ENCODE measurements around the gene UQCRHL.
A peak's percentile ranks its signal among the peaks of the same experiment; 100 is the strongest.

The UQCRHL gene

DNA sequence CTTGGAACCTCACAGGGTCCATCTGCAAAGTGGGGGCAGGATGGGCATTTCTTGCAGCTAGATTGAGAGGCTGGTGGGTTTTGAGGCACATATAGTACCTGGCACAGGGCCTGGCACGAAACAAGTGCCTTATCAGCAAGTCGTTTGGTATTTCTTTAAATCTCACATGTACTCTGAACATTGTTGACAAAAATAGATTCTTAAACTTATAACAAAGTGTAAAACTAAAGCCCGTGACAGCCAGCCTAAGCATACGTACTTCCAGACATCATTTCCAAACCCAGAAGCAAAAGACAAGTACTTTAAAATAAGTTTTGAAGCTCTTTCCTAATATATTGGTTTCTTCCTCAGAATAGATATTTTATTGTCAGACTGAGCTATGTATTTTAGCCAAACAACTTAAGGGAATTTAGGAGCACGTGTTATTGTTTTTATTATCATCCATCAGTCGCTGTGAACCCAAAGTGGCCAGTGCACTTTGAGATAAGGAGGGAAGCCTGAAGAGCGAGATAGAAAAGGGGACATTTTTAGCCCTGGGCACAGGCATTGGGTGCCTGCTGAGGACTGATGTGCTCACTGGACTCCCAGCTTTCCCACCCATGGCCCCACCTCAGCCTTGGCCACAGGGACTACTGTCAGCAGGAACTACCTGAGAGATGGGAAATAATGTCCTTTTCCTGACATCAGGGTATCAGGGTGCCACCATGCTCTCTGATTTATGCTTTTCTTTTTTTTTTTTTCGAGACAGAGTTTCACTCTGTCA is 45.9 kb downstream of the UQCRHL start:
- Mint-ChIP-seq H3K4me3 (peak overlapping the region; percentile 86), H3K27me3 (ENCODE audit: low read depth, poor library complexity) (peaks cover under 1% of the 10 kb centered on the region), H3K4me1 (peaks cover 52% of the 10 kb centered on the region), H3K27ac (peak overlapping the region; percentile 14), H3K9me3 (no peaks in the 10 kb centered on the region), H3K36me3 (ENCODE audit: low read depth) (peaks cover 28% of the 10 kb centered on the region)
- no peak for DNase-seq
- TF ChIP-seq, protein P1, sequence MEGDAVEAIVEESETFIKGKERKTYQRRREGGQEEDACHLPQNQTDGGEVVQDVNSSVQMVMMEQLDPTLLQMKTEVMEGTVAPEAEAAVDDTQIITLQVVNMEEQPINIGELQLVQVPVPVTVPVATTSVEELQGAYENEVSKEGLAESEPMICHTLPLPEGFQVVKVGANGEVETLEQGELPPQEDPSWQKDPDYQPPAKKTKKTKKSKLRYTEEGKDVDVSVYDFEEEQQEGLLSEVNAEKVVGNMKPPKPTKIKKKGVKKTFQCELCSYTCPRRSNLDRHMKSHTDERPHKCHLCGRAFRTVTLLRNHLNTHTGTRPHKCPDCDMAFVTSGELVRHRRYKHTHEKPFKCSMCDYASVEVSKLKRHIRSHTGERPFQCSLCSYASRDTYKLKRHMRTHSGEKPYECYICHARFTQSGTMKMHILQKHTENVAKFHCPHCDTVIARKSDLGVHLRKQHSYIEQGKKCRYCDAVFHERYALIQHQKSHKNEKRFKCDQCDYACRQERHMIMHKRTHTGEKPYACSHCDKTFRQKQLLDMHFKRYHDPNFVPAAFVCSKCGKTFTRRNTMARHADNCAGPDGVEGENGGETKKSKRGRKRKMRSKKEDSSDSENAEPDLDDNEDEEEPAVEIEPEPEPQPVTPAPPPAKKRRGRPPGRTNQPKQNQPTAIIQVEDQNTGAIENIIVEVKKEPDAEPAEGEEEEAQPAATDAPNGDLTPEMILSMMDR (IDR thresholded peaks at IDR 0.05): no peak

DNA sequence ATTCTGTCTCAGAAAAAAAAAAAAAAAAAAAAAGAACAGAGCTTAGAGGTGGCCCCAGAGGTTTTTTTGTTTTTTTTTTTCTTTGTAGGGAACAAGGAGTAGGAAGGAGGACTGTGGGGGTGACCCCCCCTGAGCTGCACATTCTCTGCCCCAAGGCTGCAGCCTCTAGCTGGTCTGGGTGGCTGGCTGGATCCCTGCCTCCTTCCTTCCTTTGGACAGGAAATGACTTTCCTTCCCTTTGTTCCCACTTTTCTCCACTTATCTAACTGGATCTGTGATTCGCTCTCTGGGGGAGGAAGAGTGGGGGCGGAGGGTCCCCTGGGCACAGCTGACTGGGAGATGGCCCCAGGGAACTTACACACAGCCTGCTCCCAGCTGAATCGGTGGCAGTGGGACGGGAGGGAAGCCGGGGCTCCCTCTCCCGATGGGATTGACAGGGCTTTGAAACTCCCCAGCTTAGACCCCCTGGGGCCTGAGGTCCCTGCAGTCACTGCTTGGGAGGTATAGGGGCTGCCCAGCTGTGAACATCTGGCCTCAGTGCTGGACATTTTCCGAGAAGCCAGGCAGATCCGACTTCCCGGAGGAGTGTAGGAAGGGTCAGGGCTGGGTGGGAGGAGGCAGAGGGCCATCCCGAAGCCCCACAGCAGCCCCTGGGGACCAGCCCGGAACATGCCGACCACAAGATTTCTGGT is 46.8 kb downstream of the UQCRHL start:
- H3K4me1 Mint-ChIP-seq: peaks cover 59% of the 10 kb centered on the region
- H3K9me3 Mint-ChIP-seq: no peaks in the 10 kb centered on the region
- TF ChIP-seq, protein P1 (IDR thresholded peaks at IDR 0.05): no peak
- peaks cover 24% of the 10 kb centered on the region for H3K36me3 Mint-ChIP-seq (ENCODE audit: low read depth)
- peak overlapping the region; percentile 86 for H3K4me3 Mint-ChIP-seq
- peak; percentile 51 for DNase-seq
- H3K27ac Mint-ChIP-seq: no peak overlapping the region
- H3K27me3 Mint-ChIP-seq (ENCODE audit: low read depth, poor library complexity): peaks cover 9% of the 10 kb centered on the region

DNA sequence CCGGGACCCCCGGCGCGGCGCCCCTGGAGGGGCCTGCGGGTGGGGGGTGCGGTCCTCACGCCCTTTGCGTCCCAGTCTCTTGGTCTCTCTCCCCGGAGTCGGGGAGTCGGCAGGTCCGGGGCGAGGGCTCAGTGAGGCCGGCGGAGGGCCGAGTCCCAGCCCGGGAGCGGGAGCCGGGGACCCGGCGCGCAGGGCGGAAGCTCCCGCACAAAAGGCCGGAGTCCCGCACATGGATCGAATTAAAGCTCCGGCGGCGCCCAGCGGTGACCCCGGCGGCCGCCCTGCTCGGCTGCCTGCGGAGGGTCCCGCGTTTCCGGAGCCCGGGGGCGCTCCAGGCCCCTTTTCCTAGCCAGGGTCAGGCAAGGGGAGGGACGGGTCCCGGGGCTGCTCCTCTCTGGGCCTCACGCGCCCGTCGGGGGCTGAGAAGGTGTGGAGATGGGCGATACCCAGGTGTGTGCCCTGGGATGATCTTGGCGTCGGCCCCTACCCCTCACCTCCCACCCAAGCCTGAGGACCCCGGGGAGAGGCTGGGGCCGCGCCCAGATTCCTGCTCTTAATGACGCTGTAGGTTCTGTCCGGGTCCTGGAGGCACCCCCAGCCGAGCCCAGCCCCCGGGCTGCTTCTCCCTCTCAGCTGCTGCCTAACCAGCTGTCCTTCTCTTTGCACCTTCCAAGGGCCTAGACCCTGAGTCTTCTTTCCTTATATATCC is 48.3 kb downstream of the UQCRHL start:
- Mint-ChIP-seq H3K27me3 (ENCODE audit: low read depth, poor library complexity) (peaks cover 11% of the 10 kb centered on the region), H3K4me3 (peak overlapping the region; percentile 86), H3K36me3 (ENCODE audit: low read depth) (peaks cover 11% of the 10 kb centered on the region), H3K27ac (peak overlapping the region; percentile 85), H3K9me3 (no peaks in the 10 kb centered on the region), H3K4me1 (peaks cover 58% of the 10 kb centered on the region)
- TF ChIP-seq, protein P1 (IDR thresholded peaks at IDR 0.05): no peak
- DNase-seq: peak; percentile 60

DNA sequence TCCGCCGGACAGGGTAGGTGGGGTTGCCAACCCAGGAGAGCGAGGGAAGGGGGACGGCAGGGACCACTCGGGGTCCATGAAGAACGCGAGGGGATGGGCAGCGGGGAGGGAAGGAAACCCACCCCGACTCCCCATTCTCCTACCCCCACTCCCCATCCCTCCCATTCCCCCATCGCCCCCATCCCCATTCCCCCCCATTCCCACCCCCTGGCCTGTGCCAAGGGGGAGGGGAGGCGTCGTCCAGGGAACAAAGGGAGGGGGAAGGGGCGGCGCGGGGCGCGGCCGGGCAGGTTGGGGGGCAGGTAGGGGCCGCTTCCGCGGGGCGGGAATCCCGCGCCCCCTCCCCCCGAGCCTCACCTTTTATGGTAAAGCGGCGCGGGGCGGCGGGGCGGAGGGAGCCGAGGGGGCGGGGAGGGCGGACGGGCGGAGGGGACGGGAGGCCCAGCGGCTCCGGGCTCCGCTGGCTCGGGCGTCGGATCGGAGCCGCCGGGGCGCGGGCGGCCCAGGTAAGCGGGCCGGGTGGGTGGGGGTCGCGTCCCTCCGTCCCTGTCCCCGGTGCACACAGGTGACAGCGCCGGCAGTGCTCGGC is 49.0 kb downstream of the UQCRHL start, which contains the start of gene FBLIM1:
Gene FBLIM1 (plus strand): TSS at position 453 of the 589 bp plus-strand sequence. CDS start 6,189 bp downstream, outside the sequence.
- Mint-ChIP-seq H3K4me1 (peaks cover 56% of the 10 kb centered on the region), H3K9me3 (no peaks in the 10 kb centered on the region), H3K36me3 (ENCODE audit: low read depth) (peaks cover 9% of the 10 kb centered on the region), H3K27me3 (ENCODE audit: low read depth, poor library complexity) (peaks cover 11% of the 10 kb centered on the region), H3K27ac (peak within 1 kb of the TSS; percentile 85), H3K4me3 (peak within 1 kb of the TSS; percentile 86)
- peak; percentile 66 for DNase-seq
- TF ChIP-seq, protein P1 (IDR thresholded peaks at IDR 0.05): no peak

DNA sequence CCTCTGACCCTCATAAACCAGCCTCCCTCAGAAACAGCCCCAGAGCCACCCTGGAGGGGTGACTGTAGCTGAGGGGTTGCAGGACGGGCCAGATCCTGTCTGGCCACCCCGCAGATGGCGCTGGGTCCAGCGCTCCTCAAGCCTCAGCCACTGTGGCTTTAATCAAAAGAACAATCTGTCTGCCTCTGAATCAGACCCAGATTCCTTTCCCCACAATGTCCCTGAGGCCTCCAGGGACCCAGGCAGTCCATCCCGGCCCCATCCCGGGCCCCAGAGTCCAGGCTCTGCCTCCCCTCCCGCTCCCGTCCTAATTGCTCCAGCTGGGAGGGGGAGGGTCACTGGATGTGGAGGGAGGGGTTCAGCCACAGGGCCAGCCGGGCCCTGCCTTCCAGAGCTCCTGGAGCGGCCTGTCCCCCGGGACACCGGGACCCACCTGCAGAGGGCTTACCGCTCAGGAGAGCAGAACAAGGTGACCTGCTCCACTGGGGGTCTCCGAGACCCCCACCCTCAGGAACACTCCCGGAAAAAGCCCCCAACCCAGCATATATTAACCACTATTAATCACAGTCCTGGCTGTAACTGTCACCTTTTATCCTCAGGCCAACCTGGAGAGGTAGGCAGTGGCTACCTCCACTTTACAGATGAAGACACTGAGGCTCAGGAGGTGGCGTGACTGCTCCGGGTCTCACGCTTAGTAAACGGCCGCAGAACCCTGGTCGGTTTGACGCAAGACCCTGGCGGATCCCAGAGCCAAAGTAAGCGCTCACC is 49.7 kb downstream of the UQCRHL start:
- Mint-ChIP-seq H3K4me3 (peak overlapping the region; percentile 79), H3K4me1 (peaks cover 57% of the 10 kb centered on the region), H3K27me3 (ENCODE audit: low read depth, poor library complexity) (peaks cover 11% of the 10 kb centered on the region), H3K27ac (no peak overlapping the region), H3K36me3 (ENCODE audit: low read depth) (peaks cover 8% of the 10 kb centered on the region), H3K9me3 (no peaks in the 10 kb centered on the region)
- TF ChIP-seq, protein P1 (IDR thresholded peaks at IDR 0.05): no peak
- peak; percentile 53 for DNase-seq
